ENCODE results near the gene RAF1. TPM values are rescaled to one million over a fixed set of nuclear protein-coding genes. Genes with fewer than 3 reads are reported as not detected.

RAF1 gene
- total and polyA plus RNA-seq, 2 of the 13 experiments (the other 11 are each of a cell fraction or from before 2014, with no cell fraction given): 72.2 to 91.4 TPM

DNA sequence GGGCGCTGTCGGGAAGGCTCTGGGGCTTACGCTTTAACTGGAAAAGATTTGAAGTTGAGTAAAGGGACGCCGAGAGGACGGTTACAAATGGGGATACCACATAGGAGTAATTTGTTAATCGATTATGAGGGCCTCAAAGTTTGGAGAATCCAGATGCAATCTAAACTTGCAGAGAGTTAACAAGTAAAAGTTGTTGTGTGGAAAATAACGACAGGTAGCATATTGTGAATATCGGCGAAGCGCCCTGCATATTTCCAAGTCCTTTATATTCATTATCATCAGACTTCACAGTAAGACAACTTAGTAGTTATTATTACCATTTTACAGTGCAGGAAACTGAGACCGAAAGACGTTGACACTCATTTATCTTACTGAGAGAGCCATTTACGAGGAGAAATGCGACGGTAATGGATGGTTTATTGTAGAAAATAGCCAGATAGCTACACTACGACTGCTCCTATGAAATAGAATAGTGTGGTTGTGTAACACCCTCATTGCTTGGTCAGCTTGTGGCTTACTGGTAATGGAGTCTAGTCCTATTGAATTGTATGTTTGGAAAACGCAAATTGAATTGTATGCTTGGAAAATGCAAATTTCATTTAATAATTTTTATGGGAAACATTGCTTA is 106.3 kb downstream of the RAF1 start (continued):
- TF ChIP-seq, protein P1, sequence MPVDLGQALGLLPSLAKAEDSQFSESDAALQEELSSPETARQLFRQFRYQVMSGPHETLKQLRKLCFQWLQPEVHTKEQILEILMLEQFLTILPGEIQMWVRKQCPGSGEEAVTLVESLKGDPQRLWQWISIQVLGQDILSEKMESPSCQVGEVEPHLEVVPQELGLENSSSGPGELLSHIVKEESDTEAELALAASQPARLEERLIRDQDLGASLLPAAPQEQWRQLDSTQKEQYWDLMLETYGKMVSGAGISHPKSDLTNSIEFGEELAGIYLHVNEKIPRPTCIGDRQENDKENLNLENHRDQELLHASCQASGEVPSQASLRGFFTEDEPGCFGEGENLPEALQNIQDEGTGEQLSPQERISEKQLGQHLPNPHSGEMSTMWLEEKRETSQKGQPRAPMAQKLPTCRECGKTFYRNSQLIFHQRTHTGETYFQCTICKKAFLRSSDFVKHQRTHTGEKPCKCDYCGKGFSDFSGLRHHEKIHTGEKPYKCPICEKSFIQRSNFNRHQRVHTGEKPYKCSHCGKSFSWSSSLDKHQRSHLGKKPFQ (CRISPR knock-in tag; IDR thresholded peaks at IDR 0.05; ENCODE audit: insufficient replicate concordance): no peak
- TF ChIP-seq RARG (CRISPR knock-in tag; IDR thresholded peaks at IDR 0.05; ENCODE audit: low read depth): no peak
- no peak for TF ChIP-seq CCAR2 (optimal IDR thresholded peaks at IDR 0.05; ENCODE audit: low read depth, low read length)
- TF ChIP-seq, protein P2, sequence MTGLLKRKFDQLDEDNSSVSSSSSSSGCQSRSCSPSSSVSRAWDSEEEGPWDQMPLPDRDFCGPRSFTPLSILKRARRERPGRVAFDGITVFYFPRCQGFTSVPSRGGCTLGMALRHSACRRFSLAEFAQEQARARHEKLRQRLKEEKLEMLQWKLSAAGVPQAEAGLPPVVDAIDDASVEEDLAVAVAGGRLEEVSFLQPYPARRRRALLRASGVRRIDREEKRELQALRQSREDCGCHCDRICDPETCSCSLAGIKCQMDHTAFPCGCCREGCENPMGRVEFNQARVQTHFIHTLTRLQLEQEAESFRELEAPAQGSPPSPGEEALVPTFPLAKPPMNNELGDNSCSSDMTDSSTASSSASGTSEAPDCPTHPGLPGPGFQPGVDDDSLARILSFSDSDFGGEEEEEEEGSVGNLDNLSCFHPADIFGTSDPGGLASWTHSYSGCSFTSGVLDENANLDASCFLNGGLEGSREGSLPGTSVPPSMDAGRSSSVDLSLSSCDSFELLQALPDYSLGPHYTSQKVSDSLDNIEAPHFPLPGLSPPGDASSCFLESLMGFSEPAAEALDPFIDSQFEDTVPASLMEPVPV (CRISPR knock-in tag; IDR thresholded peaks at IDR 0.05): no peak
- TF ChIP-seq, protein P3, sequence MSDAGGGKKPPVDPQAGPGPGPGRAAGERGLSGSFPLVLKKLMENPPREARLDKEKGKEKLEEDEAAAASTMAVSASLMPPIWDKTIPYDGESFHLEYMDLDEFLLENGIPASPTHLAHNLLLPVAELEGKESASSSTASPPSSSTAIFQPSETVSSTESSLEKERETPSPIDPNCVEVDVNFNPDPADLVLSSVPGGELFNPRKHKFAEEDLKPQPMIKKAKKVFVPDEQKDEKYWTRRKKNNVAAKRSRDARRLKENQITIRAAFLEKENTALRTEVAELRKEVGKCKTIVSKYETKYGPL (CRISPR knock-in tag; IDR thresholded peaks at IDR 0.05): peak; percentile 93
- TF ChIP-seq, protein P4, sequence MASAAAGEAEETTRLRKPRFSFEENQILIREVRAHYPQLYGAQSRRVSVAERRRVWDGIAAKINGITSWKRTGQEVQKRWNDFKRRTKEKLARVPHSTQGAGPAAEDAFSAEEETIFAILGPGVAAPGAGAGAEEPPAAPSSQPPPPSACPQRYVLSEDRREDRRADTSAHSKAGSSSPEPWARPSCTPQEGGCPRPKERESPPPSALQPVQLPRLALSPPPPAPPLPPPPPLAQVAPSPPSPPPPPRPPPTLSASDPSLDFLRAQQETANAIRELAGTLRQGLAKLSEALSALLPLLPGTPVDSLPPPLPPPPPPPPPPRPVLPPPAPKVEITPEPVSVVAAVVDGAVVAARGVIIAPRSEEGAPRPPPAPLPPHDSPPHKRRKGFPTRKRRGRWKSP (CRISPR knock-in tag; IDR thresholded peaks at IDR 0.05): no peak
- no peak for TF ChIP-seq EP300 (IDR thresholded peaks at IDR 0.05; ENCODE audit: low read depth in 2 of 2, low read length in 2 of 2)
- TF ChIP-seq EP300 (CRISPR knock-in tag; IDR thresholded peaks at IDR 0.05; ENCODE audit: borderline replicate concordance): no peak
- TF ChIP-seq RFX3 (CRISPR knock-in tag; IDR thresholded peaks at IDR 0.05): no peak
- TF ChIP-seq, protein P5, sequence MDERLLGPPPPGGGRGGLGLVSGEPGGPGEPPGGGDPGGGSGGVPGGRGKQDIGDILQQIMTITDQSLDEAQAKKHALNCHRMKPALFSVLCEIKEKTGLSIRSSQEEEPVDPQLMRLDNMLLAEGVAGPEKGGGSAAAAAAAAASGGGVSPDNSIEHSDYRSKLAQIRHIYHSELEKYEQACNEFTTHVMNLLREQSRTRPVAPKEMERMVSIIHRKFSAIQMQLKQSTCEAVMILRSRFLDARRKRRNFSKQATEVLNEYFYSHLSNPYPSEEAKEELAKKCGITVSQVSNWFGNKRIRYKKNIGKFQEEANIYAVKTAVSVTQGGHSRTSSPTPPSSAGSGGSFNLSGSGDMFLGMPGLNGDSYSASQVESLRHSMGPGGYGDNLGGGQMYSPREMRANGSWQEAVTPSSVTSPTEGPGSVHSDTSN (CRISPR knock-in tag; IDR thresholded peaks at IDR 0.05): no peak
- TF ChIP-seq, protein P6, sequence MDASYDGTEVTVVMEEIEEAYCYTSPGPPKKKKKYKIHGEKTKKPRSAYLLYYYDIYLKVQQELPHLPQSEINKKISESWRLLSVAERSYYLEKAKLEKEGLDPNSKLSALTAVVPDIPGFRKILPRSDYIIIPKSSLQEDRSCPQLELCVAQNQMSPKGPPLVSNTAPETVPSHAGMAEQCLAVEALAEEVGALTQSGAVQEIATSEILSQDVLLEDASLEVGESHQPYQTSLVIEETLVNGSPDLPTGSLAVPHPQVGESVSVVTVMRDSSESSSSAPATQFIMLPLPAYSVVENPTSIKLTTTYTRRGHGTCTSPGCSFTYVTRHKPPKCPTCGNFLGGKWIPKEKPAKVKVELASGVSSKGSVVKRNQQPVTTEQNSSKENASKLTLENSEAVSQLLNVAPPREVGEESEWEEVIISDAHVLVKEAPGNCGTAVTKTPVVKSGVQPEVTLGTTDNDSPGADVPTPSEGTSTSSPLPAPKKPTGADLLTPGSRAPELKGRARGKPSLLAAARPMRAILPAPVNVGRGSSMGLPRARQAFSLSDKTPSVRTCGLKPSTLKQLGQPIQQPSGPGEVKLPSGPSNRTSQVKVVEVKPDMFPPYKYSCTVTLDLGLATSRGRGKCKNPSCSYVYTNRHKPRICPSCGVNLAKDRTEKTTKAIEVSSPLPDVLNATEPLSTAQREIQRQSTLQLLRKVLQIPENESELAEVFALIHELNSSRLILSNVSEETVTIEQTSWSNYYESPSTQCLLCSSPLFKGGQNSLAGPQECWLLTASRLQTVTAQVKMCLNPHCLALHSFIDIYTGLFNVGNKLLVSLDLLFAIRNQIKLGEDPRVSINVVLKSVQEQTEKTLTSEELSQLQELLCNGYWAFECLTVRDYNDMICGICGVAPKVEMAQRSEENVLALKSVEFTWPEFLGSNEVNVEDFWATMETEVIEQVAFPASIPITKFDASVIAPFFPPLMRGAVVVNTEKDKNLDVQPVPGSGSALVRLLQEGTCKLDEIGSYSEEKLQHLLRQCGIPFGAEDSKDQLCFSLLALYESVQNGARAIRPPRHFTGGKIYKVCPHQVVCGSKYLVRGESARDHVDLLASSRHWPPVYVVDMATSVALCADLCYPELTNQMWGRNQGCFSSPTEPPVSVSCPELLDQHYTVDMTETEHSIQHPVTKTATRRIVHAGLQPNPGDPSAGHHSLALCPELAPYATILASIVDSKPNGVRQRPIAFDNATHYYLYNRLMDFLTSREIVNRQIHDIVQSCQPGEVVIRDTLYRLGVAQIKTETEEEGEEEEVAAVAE (CRISPR knock-in tag; IDR thresholded peaks at IDR 0.05; ENCODE audit: borderline replicate concordance): no peak
- no peak for TF ChIP-seq HIVEP1 (CRISPR knock-in tag; IDR thresholded peaks at IDR 0.05)
- TF ChIP-seq, protein P7, sequence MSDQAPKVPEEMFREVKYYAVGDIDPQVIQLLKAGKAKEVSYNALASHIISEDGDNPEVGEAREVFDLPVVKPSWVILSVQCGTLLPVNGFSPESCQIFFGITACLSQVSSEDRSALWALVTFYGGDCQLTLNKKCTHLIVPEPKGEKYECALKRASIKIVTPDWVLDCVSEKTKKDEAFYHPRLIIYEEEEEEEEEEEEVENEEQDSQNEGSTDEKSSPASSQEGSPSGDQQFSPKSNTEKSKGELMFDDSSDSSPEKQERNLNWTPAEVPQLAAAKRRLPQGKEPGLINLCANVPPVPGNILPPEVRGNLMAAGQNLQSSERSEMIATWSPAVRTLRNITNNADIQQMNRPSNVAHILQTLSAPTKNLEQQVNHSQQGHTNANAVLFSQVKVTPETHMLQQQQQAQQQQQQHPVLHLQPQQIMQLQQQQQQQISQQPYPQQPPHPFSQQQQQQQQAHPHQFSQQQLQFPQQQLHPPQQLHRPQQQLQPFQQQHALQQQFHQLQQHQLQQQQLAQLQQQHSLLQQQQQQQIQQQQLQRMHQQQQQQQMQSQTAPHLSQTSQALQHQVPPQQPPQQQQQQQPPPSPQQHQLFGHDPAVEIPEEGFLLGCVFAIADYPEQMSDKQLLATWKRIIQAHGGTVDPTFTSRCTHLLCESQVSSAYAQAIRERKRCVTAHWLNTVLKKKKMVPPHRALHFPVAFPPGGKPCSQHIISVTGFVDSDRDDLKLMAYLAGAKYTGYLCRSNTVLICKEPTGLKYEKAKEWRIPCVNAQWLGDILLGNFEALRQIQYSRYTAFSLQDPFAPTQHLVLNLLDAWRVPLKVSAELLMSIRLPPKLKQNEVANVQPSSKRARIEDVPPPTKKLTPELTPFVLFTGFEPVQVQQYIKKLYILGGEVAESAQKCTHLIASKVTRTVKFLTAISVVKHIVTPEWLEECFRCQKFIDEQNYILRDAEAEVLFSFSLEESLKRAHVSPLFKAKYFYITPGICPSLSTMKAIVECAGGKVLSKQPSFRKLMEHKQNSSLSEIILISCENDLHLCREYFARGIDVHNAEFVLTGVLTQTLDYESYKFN (CRISPR knock-in tag; conservative IDR thresholded peaks at IDR 0.05): 0 out of 2 replicates have a peak, but pooled peaks have one; percentile 1
